GM23248 (cell line): Measurements from ENCODE around the gene RXRA. TPM values are rescaled to one million over a fixed set of nuclear protein-coding genes. Genes with fewer than 3 reads are reported as not detected.
A peak's percentile ranks its signal among the peaks of the same experiment; 100 is the strongest.

Source experiments
- DNase-seq: peaks from one replicate; pipeline ENCODE4 v3.0.0-alpha.2; 2015
- H2AFZ ChIP-seq: fragments of 200-600 bp; sonication (generic); 2 replicates; pipeline ENCODE4 v1.6.1; 2016; ENCODE audit warnings: antibody characterized with exemption
- H3F3A ChIP-seq: fragments of 200-600 bp; sonication (generic); 2 replicates; pipeline ENCODE4 v1.6.1; 2016; ENCODE audit warnings: mild to moderate bottlenecking, antibody characterized with exemption, mixed run types; ENCODE audit not compliant: insufficient read depth
- H3K27ac ChIP-seq: fragments of 200-600 bp; sonication (generic); 2 replicates; pipeline ENCODE4 v1.5.1; 2016; ENCODE audit warnings: mild to moderate bottlenecking
- H3K27me3 ChIP-seq: fragments of 200-600 bp; sonication (generic); replicated peaks from 2 replicates; pipeline ENCODE4 v1.6.1; 2016; ENCODE audit warnings: mild to moderate bottlenecking; ENCODE audit not compliant: insufficient read depth
- H3K36me3 ChIP-seq: fragments of 200-600 bp; sonication (generic); 2 replicates; pipeline ENCODE4 v1.6.1; 2016; ENCODE audit warnings: low read depth, mild to moderate bottlenecking
- H3K4me1 ChIP-seq: fragments of 200-600 bp; sonication (generic); 2 replicates; pipeline ENCODE4 v1.6.1; 2016; ENCODE audit warnings: mild to moderate bottlenecking; ENCODE audit not compliant: insufficient read depth
- H3K4me2 ChIP-seq: fragments of 200-600 bp; sonication (generic); one replicate; pipeline ENCODE4 v1.6.1; 2016; ENCODE audit warnings: mild to moderate bottlenecking; ENCODE audit not compliant: unreplicated experiment
- H3K4me3 ChIP-seq: fragments of 200-600 bp; sonication (generic); 2 replicates; pipeline ENCODE4 v1.5.1; 2016; ENCODE audit warnings: mild to moderate bottlenecking
- H3K79me2 ChIP-seq: fragments of 200-600 bp; sonication (generic); 2 replicates; pipeline ENCODE4 v1.6.1; 2016; ENCODE audit warnings: mild to moderate bottlenecking; ENCODE audit not compliant: insufficient read depth
- H3K9ac ChIP-seq: fragments of 200-600 bp; sonication (generic); 2 replicates; pipeline ENCODE4 v1.6.1; 2016; ENCODE audit warnings: mild to moderate bottlenecking
- H3K9me2 ChIP-seq: fragments of 200-600 bp; sonication (generic); 2 replicates; pipeline ENCODE4 v1.6.1; 2016; ENCODE audit warnings: mixed run types, mild to moderate bottlenecking, moderate library complexity; ENCODE audit not compliant: insufficient read depth
- H3K9me3 ChIP-seq: fragments of 200-600 bp; sonication (generic); one replicate; pipeline ENCODE4 v1.6.1; 2017; ENCODE audit warnings: low read depth
- H4K20me1 ChIP-seq: fragments of 200-600 bp; sonication (generic); 2 replicates; pipeline ENCODE4 v1.6.0; 2016; ENCODE audit not compliant: insufficient read depth
- EZH2 ChIP-seq: fragments of 200-600 bp; sonication (generic); IDR thresholded peaks from 2 replicates; pipeline ENCODE4 v1.6.1; 2018; ENCODE audit warnings: antibody characterized with exemption, mild to moderate bottlenecking; ENCODE audit not compliant: insufficient read depth, poor library complexity, severe bottlenecking
- EZH2phosphoT487 ChIP-seq: fragments of 200-600 bp; sonication (generic); IDR thresholded peaks from 2 replicates; pipeline ENCODE4 v1.6.1; 2018; ENCODE audit warnings: antibody characterized with exemption, moderate library complexity, mild to moderate bottlenecking, low read depth; ENCODE audit not compliant: insufficient read depth
- WGBS, 2 experiments: methylation state at CpG; one replicate each; pipeline ENCODE4 v1.1.6; 2015 to 2017; ENCODE audit warnings: low lambda C conversion rate in 2 of 2, low coverage in 1 of 2; ENCODE audit errors: missing lambda C conversion rate in 2 of 2; 5-methylcytosine and 5-hydroxymethylcytosine counted together
- in situ Hi-C: fragments of 300-500 bp; cut with MboI; formaldehyde crosslinking; loops from 2 replicates; pipeline ENCODE4 v1.15.0; 2020
- polyA plus RNA-seq: library from polyadenylated mRNA; unstranded; fragments of >200 nt; fragmentation: Nextera tagmentation; extraction: Ambion mirVana; gene quantifications from 2 replicates; pipeline ENCODE4 v1.2.1, GENCODE V29; 2016
- total RNA-seq: library from RNA; depleted of rRNA; stranded (reverse); fragments of >200 nt; shearing (Covaris generic); gene quantifications from 2 replicates; pipeline ENCODE4 v1.2.3, GENCODE V29; 2014

The RXRA gene
- total and polyA plus RNA-seq, 2 experiments from 2014 or later: 3.9 to 34.8 TPM

GRCh38 chr9:134359493-134360179 is 33.4 kb downstream of the RXRA start:
- Histone ChIP-seq H3F3A (no peaks in the 10 kb centered on the region), H3K4me1 (peaks cover 10% of the 10 kb centered on the region), H3K9ac (no peak overlapping the region), H3K36me3 (no peaks in the 10 kb centered on the region), H4K20me1 (0 out of 2 replicates have a peak, but pooled peaks cover 3% of the 10 kb centered on the region), H3K9me2 (no peaks in the 10 kb centered on the region), H3K4me2 (no peak overlapping the region), H2AFZ (no peak overlapping the region), H3K4me3 (no peak overlapping the region), H3K27me3 (no peaks in the 10 kb centered on the region), H3K27ac (no peak overlapping the region), H3K79me2 (peaks cover 98% of the 10 kb centered on the region), H3K9me3 (no peaks in the 10 kb centered on the region)
- DNase-seq: no peak
- WGBS, 2 experiments: 91 to 95% methylated on average over 16 to 23 of the region's 23 CpGs
- TF ChIP-seq EZH2phosphoT487: no peak
- no peak for TF ChIP-seq EZH2
- in situ Hi-C loops: no loop called here

GRCh38 chr9:134360180-134360759 is 34.0 kb downstream of the RXRA start:
- DNase-seq: no peak
- H3K9ac ChIP-seq: peak overlapping the region; percentile 45
- no peak overlapping the region for H2AFZ ChIP-seq
- H3K4me3 ChIP-seq: no peak overlapping the region
- no peak overlapping the region for H3K27ac ChIP-seq
- TF ChIP-seq EZH2phosphoT487: no peak
- TF ChIP-seq EZH2: no peak
- no peaks in the 10 kb centered on the region for H4K20me1 ChIP-seq
- H3K4me1 ChIP-seq: peaks cover 10% of the 10 kb centered on the region
- no peaks in the 10 kb centered on the region for H3K36me3 ChIP-seq
- in situ Hi-C loops: no loop called here
- peaks cover 98% of the 10 kb centered on the region for H3K79me2 ChIP-seq
- H3K9me3 ChIP-seq: no peaks in the 10 kb centered on the region
- 96 to 97% methylated on average over 29 to 30 of the region's 30 CpGs for WGBS, 2 experiments
- H3K27me3 ChIP-seq: no peaks in the 10 kb centered on the region
- peak overlapping the region; percentile 32 for H3K4me2 ChIP-seq
- no peaks in the 10 kb centered on the region for H3K9me2 ChIP-seq
- H3F3A ChIP-seq: no peaks in the 10 kb centered on the region

GRCh38 chr9:134360897-134361296 is 34.6 kb downstream of the RXRA start:
- Histone ChIP-seq H3K9me3 (no peaks in the 10 kb centered on the region), H2AFZ (no peak overlapping the region), H3F3A (no peaks in the 10 kb centered on the region), H3K9me2 (no peaks in the 10 kb centered on the region), H3K36me3 (no peaks in the 10 kb centered on the region), H3K4me2 (peak overlapping the region; percentile 32), H4K20me1 (no peaks in the 10 kb centered on the region), H3K9ac (peak overlapping the region; percentile 45), H3K27me3 (no peaks in the 10 kb centered on the region), H3K27ac (no peak overlapping the region), H3K4me3 (no peak overlapping the region), H3K4me1 (peaks cover 15% of the 10 kb centered on the region), H3K79me2 (peaks cover 98% of the 10 kb centered on the region)
- in situ Hi-C loops: no loop called here
- peak; percentile 90 for DNase-seq
- TF ChIP-seq EZH2 (no peak), EZH2phosphoT487 (no peak)
- 49 to 50% methylated on average over 14 of the region's 14 CpGs for WGBS, 2 experiments

GRCh38 chr9:134361426-134361825 is 35.2 kb downstream of the RXRA start:
- H4K20me1 ChIP-seq: no peaks in the 10 kb centered on the region
- WGBS, 2 experiments: 81 to 89% methylated on average over 16 of the region's 16 CpGs

More at GRCh38 chr9:134361426-134361825, 35.2 kb downstream of the RXRA start:
- no peaks in the 10 kb centered on the region for H3K9me3 ChIP-seq
- in situ Hi-C loops: no loop called here
- TF ChIP-seq EZH2: no peak
- no peak for TF ChIP-seq EZH2phosphoT487
- H3K27me3 ChIP-seq: no peaks in the 10 kb centered on the region
- no peak for DNase-seq
- no peak overlapping the region for H3K4me3 ChIP-seq
- H3F3A ChIP-seq: no peaks in the 10 kb centered on the region
- no peak overlapping the region for H3K4me2 ChIP-seq
- peaks cover 20% of the 10 kb centered on the region for H3K4me1 ChIP-seq
- no peaks in the 10 kb centered on the region for H3K9me2 ChIP-seq
- peak overlapping the region; percentile 45; the same call in 1 of the 2 replicates for H3K9ac ChIP-seq
- H3K27ac ChIP-seq: no peak overlapping the region
- H3K36me3 ChIP-seq: no peaks in the 10 kb centered on the region
- peaks cover 98% of the 10 kb centered on the region for H3K79me2 ChIP-seq
- H2AFZ ChIP-seq: no peak overlapping the region
